Loucy (cell line): Measurements from ENCODE around the gene JAZF1.

ENCODE experiments used
- H2AFZ ChIP-seq: fragments of 200-600 bp; sonication (generic); 2 replicates; pipeline ENCODE4 v1.6.0; 2016; ENCODE audit warnings: antibody characterized with exemption, mild to moderate bottlenecking, low read length, moderate library complexity
- H3F3A ChIP-seq: fragments of 200-600 bp; 2 replicates; pipeline ENCODE4 v1.6.0; 2016; ENCODE audit warnings: antibody characterized with exemption, low read depth, mild to moderate bottlenecking
- H3K27me3 ChIP-seq: fragments of 200-600 bp; sonication (generic); 2 replicates; pipeline ENCODE4 v1.6.1; 2014; ENCODE audit warnings: low read length, mild to moderate bottlenecking; ENCODE audit not compliant: insufficient read depth, poor library complexity, severe bottlenecking
- H3K36me3 ChIP-seq: fragments of 200-600 bp; sonication (generic); 2 replicates; pipeline ENCODE4 v1.6.1; 2016; ENCODE audit warnings: low read length; ENCODE audit not compliant: insufficient read depth
- H3K4me1 ChIP-seq: fragments of 200-600 bp; sonication (generic); 2 replicates; pipeline ENCODE4 v1.5.1; 2014; ENCODE audit warnings: low read length, mild to moderate bottlenecking; ENCODE audit not compliant: insufficient read depth, poor library complexity, severe bottlenecking
- H3K4me2 ChIP-seq: fragments of 200-600 bp; sonication (generic); 2 replicates; pipeline ENCODE4 v1.6.0; 2014; ENCODE audit warnings: antibody characterized with exemption, low read length, low read depth, mild to moderate bottlenecking; ENCODE audit not compliant: poor library complexity, severe bottlenecking
- H3K4me3 ChIP-seq: fragments of 200-600 bp; sonication (generic); 2 replicates; pipeline ENCODE4 v1.5.1; 2014; ENCODE audit warnings: low read length, mild to moderate bottlenecking, mixed read lengths; ENCODE audit not compliant: poor library complexity, severe bottlenecking
- H3K79me2 ChIP-seq: fragments of 200-600 bp; sonication (generic); 2 replicates; pipeline ENCODE4 v1.6.1; 2014; ENCODE audit warnings: low read length; ENCODE audit not compliant: insufficient read depth
- H3K9ac ChIP-seq: fragments of 200-600 bp; sonication (generic); 2 replicates; pipeline ENCODE4 v1.6.0; 2014; ENCODE audit warnings: mild to moderate bottlenecking, low read depth, low read length, moderate library complexity; ENCODE audit not compliant: poor library complexity, severe bottlenecking
- H3K9me2 ChIP-seq: fragments of 200-600 bp; sonication (generic); replicated peaks from 2 replicates; pipeline ENCODE4 v1.6.1; 2016; ENCODE audit warnings: low read depth, low read length, mixed read lengths
- H3K9me3 ChIP-seq: fragments of 200-600 bp; sonication (generic); 2 replicates; pipeline ENCODE4 v1.6.1; 2014; ENCODE audit warnings: mild to moderate bottlenecking, antibody characterized with exemption, low read length, low read depth; ENCODE audit not compliant: insufficient read depth
- H4K20me1 ChIP-seq: fragments of 200-600 bp; sonication (generic); 2 replicates; pipeline ENCODE4 v1.6.0; 2014; ENCODE audit warnings: antibody characterized with exemption, low read length, mild to moderate bottlenecking; ENCODE audit not compliant: insufficient read depth, poor library complexity, severe bottlenecking
- EZH2phosphoT487 ChIP-seq: fragments of 200-600 bp; IDR thresholded peaks from 2 replicates; pipeline ENCODE4 v1.6.1; 2018; ENCODE audit warnings: antibody characterized with exemption, mild to moderate bottlenecking, moderate library complexity, borderline replicate concordance
- TF ChIP-seq, protein P1 (sequence below): fragments of 200-600 bp; sonication (generic); conservative IDR thresholded peaks from 2 replicates; pipeline ENCODE4 v1.5.1; 2014; ENCODE audit warnings: mild to moderate bottlenecking, antibody characterized with exemption, low read length

The JAZF1 gene

DNA sequence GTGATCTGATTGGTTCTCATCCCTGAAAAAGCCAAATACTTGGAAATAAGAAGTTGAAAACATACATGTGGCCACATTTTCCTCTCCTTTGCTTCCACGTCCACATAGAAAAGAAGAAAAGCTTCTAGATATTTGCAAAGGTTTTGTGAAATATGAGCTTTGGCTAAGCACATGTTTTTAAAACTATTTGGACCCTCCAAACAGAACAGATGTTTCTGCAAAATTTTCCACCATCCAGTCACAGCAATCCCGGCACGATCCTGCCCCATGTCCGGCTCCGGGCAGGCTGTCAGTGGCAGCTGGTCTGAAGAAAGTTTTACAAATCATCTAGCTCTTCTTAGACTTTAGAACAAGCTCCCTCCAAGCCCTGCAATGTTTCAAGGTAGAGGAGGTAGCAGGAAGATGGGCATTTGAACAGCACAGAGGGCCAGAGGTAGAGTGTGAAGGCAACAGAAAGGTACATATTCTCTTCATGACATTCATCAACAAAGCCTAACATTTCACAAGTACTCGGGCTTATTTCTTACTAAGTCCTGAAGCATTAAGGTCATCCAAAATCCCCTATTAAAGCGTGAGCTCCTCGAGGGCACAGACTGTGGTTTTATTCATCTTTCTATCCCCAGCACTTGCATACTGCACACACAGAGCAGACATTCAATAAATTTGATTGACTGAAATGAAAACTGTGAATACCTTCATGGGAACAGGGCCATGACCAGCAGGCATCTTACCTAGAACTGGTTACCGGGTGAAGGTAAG lies 110.1 kb downstream of the JAZF1 start:
- peaks cover 11% of the 10 kb centered on the region for H3K4me1 ChIP-seq
- TF ChIP-seq EZH2phosphoT487 = no peak
- no peaks in the 10 kb centered on the region for H4K20me1 ChIP-seq

DNA sequence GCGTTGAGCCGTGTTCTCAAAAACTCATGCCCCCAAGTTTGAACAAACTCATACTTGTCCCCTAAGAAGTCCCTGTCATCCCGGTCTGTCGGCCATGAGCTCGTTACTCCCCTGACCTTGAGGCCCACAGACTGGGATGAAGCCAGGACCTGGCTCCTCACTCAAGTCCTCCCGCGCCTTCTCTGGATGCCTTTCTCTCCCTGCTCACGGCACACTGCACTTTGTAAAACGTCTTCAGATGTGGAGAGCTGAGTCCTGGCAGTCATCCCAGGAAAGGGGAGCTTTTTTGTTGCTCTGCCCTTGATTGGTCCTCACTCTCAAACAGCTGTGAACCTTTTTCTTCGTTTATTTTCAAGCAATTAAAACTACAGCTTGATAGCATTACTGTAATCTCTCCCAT lies 110.8 kb downstream of the JAZF1 start:
- Histone ChIP-seq H3K9ac (no peak overlapping the region), H3K9me3 (no peaks in the 10 kb centered on the region), H3K4me2 (no peak overlapping the region), H3F3A (no peaks in the 10 kb centered on the region), H3K4me3 (no peak overlapping the region), H3K79me2 (no peaks in the 10 kb centered on the region), H3K9me2 (no peaks in the 10 kb centered on the region), H3K4me1 (peaks cover 12% of the 10 kb centered on the region), H3K36me3 (no peaks in the 10 kb centered on the region), H3K27me3 (no peaks in the 10 kb centered on the region), H4K20me1 (no peaks in the 10 kb centered on the region), H2AFZ (no peak overlapping the region)
- TF ChIP-seq EZH2phosphoT487 = no peak
- TF ChIP-seq, protein P1, sequence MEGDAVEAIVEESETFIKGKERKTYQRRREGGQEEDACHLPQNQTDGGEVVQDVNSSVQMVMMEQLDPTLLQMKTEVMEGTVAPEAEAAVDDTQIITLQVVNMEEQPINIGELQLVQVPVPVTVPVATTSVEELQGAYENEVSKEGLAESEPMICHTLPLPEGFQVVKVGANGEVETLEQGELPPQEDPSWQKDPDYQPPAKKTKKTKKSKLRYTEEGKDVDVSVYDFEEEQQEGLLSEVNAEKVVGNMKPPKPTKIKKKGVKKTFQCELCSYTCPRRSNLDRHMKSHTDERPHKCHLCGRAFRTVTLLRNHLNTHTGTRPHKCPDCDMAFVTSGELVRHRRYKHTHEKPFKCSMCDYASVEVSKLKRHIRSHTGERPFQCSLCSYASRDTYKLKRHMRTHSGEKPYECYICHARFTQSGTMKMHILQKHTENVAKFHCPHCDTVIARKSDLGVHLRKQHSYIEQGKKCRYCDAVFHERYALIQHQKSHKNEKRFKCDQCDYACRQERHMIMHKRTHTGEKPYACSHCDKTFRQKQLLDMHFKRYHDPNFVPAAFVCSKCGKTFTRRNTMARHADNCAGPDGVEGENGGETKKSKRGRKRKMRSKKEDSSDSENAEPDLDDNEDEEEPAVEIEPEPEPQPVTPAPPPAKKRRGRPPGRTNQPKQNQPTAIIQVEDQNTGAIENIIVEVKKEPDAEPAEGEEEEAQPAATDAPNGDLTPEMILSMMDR = no peak

More for the DNA sequence above, 110.1 kb downstream of the JAZF1 start:
- Histone ChIP-seq H3K9ac (no peak overlapping the region), H3F3A (no peaks in the 10 kb centered on the region), H3K9me2 (no peaks in the 10 kb centered on the region), H2AFZ (no peak overlapping the region), H3K4me3 (no peak overlapping the region), H3K36me3 (no peaks in the 10 kb centered on the region), H3K79me2 (peaks cover 2% of the 10 kb centered on the region; the same call in 1 of the 2 replicates), H3K27me3 (no peaks in the 10 kb centered on the region), H3K4me2 (no peak overlapping the region), H3K9me3 (no peaks in the 10 kb centered on the region)

DNA sequence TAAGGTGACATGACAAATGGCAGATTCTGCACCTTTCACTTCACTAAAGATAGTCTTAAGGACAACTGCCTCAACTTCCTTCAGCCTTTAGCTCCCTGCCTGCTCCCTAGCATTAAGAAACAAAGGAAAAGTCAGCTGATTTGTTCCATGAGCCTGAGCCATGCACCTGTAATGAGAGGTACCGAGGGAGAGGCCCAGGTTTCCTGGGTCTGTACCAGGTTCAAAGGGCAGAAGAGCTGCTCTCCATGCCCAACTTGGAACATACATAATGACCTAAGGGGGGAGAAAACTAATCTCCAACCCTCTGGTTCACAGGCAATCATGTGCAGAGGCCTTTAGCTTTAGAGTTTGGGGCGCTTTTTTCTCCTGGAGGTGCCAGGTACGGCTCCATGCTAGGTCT lies 111.2 kb downstream of the JAZF1 start:
- no peak for TF ChIP-seq EZH2phosphoT487
- TF ChIP-seq, protein P1 = no peak
- Histone ChIP-seq H3K9me2 (no peaks in the 10 kb centered on the region), H3F3A (no peaks in the 10 kb centered on the region), H3K4me1 (peaks cover 16% of the 10 kb centered on the region), H2AFZ (no peak overlapping the region), H3K4me2 (no peak overlapping the region), H4K20me1 (no peaks in the 10 kb centered on the region), H3K27me3 (no peaks in the 10 kb centered on the region), H3K9ac (no peak overlapping the region), H3K9me3 (no peaks in the 10 kb centered on the region), H3K79me2 (no peaks in the 10 kb centered on the region), H3K36me3 (no peaks in the 10 kb centered on the region), H3K4me3 (no peak overlapping the region)

DNA sequence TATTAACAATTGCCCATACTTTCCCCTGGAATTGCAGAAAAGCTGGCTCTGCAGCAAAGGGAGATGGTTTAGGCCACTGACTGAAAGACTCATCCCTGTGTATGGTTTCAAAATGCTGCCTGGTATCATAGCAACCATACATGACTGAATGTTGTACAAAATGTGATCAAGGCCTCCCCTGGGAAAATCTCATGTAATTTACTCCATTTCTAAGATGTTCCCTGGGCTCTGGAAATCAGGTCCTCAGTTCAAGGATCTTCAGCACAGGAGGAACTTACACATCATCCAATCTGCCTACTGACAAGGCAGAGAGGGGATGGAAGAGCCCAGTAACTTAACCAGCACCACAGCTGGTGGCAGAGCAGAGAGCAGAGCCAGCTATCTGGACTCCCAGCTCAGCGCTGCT lies 111.8 kb downstream of the JAZF1 start:
- Histone ChIP-seq H3K4me3 (no peak overlapping the region), H3K9me2 (no peaks in the 10 kb centered on the region), H3K9ac (no peak overlapping the region), H3K79me2 (no peaks in the 10 kb centered on the region), H3F3A (no peaks in the 10 kb centered on the region), H3K4me1 (peaks cover 20% of the 10 kb centered on the region), H2AFZ (no peak overlapping the region), H3K36me3 (no peaks in the 10 kb centered on the region), H3K27me3 (no peaks in the 10 kb centered on the region), H4K20me1 (no peaks in the 10 kb centered on the region), H3K9me3 (no peaks in the 10 kb centered on the region), H3K4me2 (no peak overlapping the region)
- TF ChIP-seq, protein P1 = no peak
- TF ChIP-seq EZH2phosphoT487 = no peak
